ENCODE data around the gene LPP. TPM values are rescaled to one million over a fixed set of nuclear protein-coding genes. Genes with fewer than 3 reads are reported as not detected.

The LPP gene
- total RNA-seq, 1 donor from 2014 or later, result 222 TPM

DNA sequence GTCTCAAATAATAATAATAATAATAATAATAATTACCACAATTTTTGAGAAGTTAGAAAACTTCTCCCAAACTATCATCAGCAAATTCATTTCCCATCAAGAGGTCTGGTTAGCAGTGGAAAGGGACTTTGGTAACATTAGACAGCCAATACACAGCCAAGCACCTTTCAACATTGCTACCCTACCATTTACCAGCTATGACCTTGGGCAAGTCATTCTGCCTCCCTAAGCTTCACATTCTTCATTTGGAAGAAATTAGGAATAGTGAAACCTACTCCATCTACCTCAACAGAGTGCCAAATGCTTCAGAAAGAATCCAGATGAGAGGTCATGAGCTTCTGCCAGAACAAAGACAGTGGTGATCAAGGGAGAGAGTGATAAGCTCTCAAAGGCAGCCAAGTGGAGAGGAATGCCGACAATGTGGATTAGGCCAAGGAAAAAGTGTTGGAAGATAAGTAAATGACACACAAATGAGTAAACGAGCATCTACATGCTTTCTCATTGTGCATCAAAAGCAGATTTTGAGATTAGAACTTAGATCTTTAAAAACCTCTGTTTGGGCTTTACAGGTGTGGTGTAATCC lies 42.9 kb upstream of the LPP start:
- Histone ChIP-seq H3K27me3 (ENCODE audit: insufficient read depth, low read length) (no peaks in the 10 kb centered on the region), H3K4me3 (ENCODE audit: insufficient read depth, low read depth, low read length) (no peak overlapping the region), H3K36me3 (ENCODE audit: insufficient read depth, low read length) (no peaks in the 10 kb centered on the region), H3K9ac (ENCODE audit: low read length) (no peak overlapping the region), H3K27ac (ENCODE audit: low read depth, low read length) (no peak overlapping the region), H3K4me2 (ENCODE audit: low read length) (no peak overlapping the region), H2AFZ (ENCODE audit: low read depth, low read length) (no peak overlapping the region), H3K4me1 (ENCODE audit: insufficient read depth, low read length) (no peaks in the 10 kb centered on the region), H3K9me3 (ENCODE audit: insufficient read depth, low read depth, low read length) (no peaks in the 10 kb centered on the region), H3K79me2 (ENCODE audit: insufficient read depth, low read length) (no peaks in the 10 kb centered on the region), H4K20me1 (ENCODE audit: insufficient read depth, low read length) (no peaks in the 10 kb centered on the region)
- Mint-ChIP-seq H3K4me3 (ENCODE audit: unreplicated experiment) (peak overlapping the region; percentile 31), H3K36me3 (ENCODE audit: low read depth, unreplicated experiment) (no peaks in the 10 kb centered on the region), H3K4me1 (ENCODE audit: low read depth, unreplicated experiment) (peaks cover 6% of the 10 kb centered on the region), H3K27ac (ENCODE audit: unreplicated experiment) (no peak overlapping the region), H3K9me3 (ENCODE audit: unreplicated experiment) (no peaks in the 10 kb centered on the region), H3K27me3 (ENCODE audit: low read depth, unreplicated experiment) (peaks cover 17% of the 10 kb centered on the region)
- DNase-seq (ENCODE audit: low read depth) (peak; percentile 46), FAIRE-seq (no peak)
- TF ChIP-seq, protein P1, sequence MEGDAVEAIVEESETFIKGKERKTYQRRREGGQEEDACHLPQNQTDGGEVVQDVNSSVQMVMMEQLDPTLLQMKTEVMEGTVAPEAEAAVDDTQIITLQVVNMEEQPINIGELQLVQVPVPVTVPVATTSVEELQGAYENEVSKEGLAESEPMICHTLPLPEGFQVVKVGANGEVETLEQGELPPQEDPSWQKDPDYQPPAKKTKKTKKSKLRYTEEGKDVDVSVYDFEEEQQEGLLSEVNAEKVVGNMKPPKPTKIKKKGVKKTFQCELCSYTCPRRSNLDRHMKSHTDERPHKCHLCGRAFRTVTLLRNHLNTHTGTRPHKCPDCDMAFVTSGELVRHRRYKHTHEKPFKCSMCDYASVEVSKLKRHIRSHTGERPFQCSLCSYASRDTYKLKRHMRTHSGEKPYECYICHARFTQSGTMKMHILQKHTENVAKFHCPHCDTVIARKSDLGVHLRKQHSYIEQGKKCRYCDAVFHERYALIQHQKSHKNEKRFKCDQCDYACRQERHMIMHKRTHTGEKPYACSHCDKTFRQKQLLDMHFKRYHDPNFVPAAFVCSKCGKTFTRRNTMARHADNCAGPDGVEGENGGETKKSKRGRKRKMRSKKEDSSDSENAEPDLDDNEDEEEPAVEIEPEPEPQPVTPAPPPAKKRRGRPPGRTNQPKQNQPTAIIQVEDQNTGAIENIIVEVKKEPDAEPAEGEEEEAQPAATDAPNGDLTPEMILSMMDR (IDR thresholded peaks at IDR 0.05; ENCODE audit: insufficient read depth, low read depth, low read length), result no peak
- TF ChIP-seq EZH2 (IDR thresholded peaks at IDR 0.05; ENCODE audit: insufficient read depth, low read length), result no peak

DNA sequence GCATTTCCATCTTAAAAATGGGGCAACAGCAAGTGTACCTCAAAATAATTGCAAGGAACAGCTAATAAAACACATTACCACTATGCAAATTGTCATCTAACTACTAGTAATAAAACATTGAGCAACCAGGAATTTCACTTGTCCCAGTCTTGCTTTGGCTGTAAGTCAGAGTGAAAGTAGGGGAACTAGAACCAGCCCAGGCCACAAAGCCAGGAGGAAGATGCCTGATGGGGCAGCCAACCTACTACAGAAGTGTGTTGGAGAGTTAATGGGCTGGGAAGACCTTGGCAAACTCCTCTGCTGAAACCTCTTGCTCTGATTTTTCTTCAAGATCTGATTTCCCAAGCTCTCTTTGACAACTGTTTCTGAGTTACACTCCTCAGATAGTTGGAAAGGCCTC lies 40.2 kb upstream of the LPP start:
- DNase-seq (ENCODE audit: low read depth) (no peak), FAIRE-seq (no peak)
- Histone ChIP-seq H3K4me2 (ENCODE audit: low read length) (no peak overlapping the region), H3K4me3 (ENCODE audit: insufficient read depth, low read depth, low read length) (no peak overlapping the region), H3K36me3 (ENCODE audit: insufficient read depth, low read length) (no peaks in the 10 kb centered on the region), H3K9me3 (ENCODE audit: insufficient read depth, low read depth, low read length) (no peaks in the 10 kb centered on the region), H3K9ac (ENCODE audit: low read length) (no peak overlapping the region), H2AFZ (ENCODE audit: low read depth, low read length) (no peak overlapping the region), H3K4me1 (ENCODE audit: insufficient read depth, low read length) (no peaks in the 10 kb centered on the region), H4K20me1 (ENCODE audit: insufficient read depth, low read length) (no peaks in the 10 kb centered on the region), H3K79me2 (ENCODE audit: insufficient read depth, low read length) (no peaks in the 10 kb centered on the region), H3K27ac (ENCODE audit: low read depth, low read length) (no peak overlapping the region), H3K27me3 (ENCODE audit: insufficient read depth, low read length) (no peaks in the 10 kb centered on the region)
- Mint-ChIP-seq H3K4me3 (ENCODE audit: unreplicated experiment) (no peak overlapping the region), H3K9me3 (ENCODE audit: unreplicated experiment) (no peaks in the 10 kb centered on the region), H3K27ac (ENCODE audit: unreplicated experiment) (no peak overlapping the region), H3K27me3 (ENCODE audit: low read depth, unreplicated experiment) (peaks cover 8% of the 10 kb centered on the region), H3K4me1 (ENCODE audit: low read depth, unreplicated experiment) (peaks cover 4% of the 10 kb centered on the region), H3K36me3 (ENCODE audit: low read depth, unreplicated experiment) (peaks cover 2% of the 10 kb centered on the region)
- TF ChIP-seq, protein P1 (IDR thresholded peaks at IDR 0.05; ENCODE audit: insufficient read depth, low read depth, low read length), result no peak
- TF ChIP-seq EZH2 (IDR thresholded peaks at IDR 0.05; ENCODE audit: insufficient read depth, low read length), result no peak

DNA sequence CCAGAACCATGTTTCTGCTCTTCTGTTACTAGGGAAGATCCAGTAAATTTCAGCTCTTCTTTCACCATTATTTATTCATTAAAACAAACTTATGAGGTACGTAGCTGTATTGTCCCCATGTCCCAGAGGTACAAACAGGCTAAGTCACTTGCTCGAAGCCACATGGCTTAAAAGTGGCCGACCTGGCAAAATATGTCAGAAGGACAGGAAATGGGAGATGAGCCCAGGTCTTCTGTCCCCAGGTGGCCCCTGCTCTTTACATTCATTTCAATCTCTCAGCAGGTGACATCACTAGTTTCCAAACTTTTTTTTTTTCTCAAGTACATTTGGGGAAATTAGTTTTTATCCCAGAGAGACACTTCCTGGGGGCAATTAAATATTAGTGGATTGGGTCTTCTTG lies 34.1 kb upstream of the LPP start:
- no peak overlapping the region for H3K4me3 ChIP-seq (ENCODE audit: insufficient read depth, low read depth, low read length)
- TF ChIP-seq, protein P1 (IDR thresholded peaks at IDR 0.05; ENCODE audit: insufficient read depth, low read depth, low read length), result no peak
- no peak for TF ChIP-seq EZH2 (IDR thresholded peaks at IDR 0.05; ENCODE audit: insufficient read depth, low read length)
- H3K36me3 ChIP-seq (ENCODE audit: insufficient read depth, low read length), result no peaks in the 10 kb centered on the region
- FAIRE-seq, result no peak
- no peak overlapping the region for H2AFZ ChIP-seq (ENCODE audit: low read depth, low read length)
- peaks cover 2% of the 10 kb centered on the region for H3K9me3 Mint-ChIP-seq (ENCODE audit: unreplicated experiment)
- DNase-seq (ENCODE audit: low read depth), result no peak
- no peak overlapping the region for H3K27ac ChIP-seq (ENCODE audit: low read depth, low read length)
- H3K9me3 ChIP-seq (ENCODE audit: insufficient read depth, low read depth, low read length), result no peaks in the 10 kb centered on the region
- no peak overlapping the region for H3K27ac Mint-ChIP-seq (ENCODE audit: unreplicated experiment)
- no peaks in the 10 kb centered on the region for H4K20me1 ChIP-seq (ENCODE audit: insufficient read depth, low read length)
- H3K4me1 Mint-ChIP-seq (ENCODE audit: low read depth, unreplicated experiment), result peaks cover 20% of the 10 kb centered on the region
- no peaks in the 10 kb centered on the region for H3K79me2 ChIP-seq (ENCODE audit: insufficient read depth, low read length)
- no peaks in the 10 kb centered on the region for H3K27me3 ChIP-seq (ENCODE audit: insufficient read depth, low read length)
- no peak overlapping the region for H3K9ac ChIP-seq (ENCODE audit: low read length)
- H3K27me3 Mint-ChIP-seq (ENCODE audit: low read depth, unreplicated experiment), result no peaks in the 10 kb centered on the region
- no peak overlapping the region for H3K4me3 Mint-ChIP-seq (ENCODE audit: unreplicated experiment)
- H3K4me1 ChIP-seq (ENCODE audit: insufficient read depth, low read length), result no peaks in the 10 kb centered on the region
- H3K36me3 Mint-ChIP-seq (ENCODE audit: low read depth, unreplicated experiment), result peaks cover 2% of the 10 kb centered on the region
- no peak overlapping the region for H3K4me2 ChIP-seq (ENCODE audit: low read length)
